GM13976 (cell line): ENCODE data around the gene LGI2.

ENCODE experiments used
- DNase-seq: peaks from one replicate; pipeline ENCODE4 v3.0.0; 2012; ENCODE audit warnings: low spot score
- CTCF ChIP-seq: IDR thresholded peaks from 2 replicates; pipeline ENCODE4 v1.5.1; 2012; ENCODE audit warnings: borderline replicate concordance, mild to moderate bottlenecking; ENCODE audit not compliant: insufficient read depth; ENCODE audit errors: extremely low read depth, missing control alignments, control extremely low read depth
- in situ Hi-C: fragments of 300-500 bp; cut with MboI; formaldehyde crosslinking; loops from one replicate; pipeline ENCODE4 v1.12.0; 2022; ENCODE audit warnings: low sequenced_read_pairs, mixed read lengths, inconsistent platforms; ENCODE audit not compliant: unreplicated experiment

The LGI2 gene

GRCh38 chr4:24991015-24991414, 39.7 kb downstream of the LGI2 start:
- no peak for TF ChIP-seq CTCF
- in situ Hi-C loops: loop anchor here (25.0 kb wide), 2 partner anchors 371 to 504 kb away; no protein-coding TSS in a partner anchor
- DNase-seq: no peak

- TF ChIP-seq CTCF: no peak
- DNase-seq: no peak
- in situ Hi-C loops: loop anchor here (10.0 to 25.0 kb wide), 3 partner anchors 155 to 502 kb away; no protein-coding TSS in a partner anchor
Measured at GRCh38 chr4:24989327-24989726, 41.4 kb downstream of the LGI2 start.

GRCh38 chr4:24988776-24989175, 42.0 kb downstream of the LGI2 start:
- in situ Hi-C loops: loop anchor here (10.0 to 25.0 kb wide), 3 partner anchors 156 to 501 kb away; no protein-coding TSS in a partner anchor
- peak; percentile 35 for DNase-seq
- TF ChIP-seq CTCF: peak; percentile 33

DNA sequence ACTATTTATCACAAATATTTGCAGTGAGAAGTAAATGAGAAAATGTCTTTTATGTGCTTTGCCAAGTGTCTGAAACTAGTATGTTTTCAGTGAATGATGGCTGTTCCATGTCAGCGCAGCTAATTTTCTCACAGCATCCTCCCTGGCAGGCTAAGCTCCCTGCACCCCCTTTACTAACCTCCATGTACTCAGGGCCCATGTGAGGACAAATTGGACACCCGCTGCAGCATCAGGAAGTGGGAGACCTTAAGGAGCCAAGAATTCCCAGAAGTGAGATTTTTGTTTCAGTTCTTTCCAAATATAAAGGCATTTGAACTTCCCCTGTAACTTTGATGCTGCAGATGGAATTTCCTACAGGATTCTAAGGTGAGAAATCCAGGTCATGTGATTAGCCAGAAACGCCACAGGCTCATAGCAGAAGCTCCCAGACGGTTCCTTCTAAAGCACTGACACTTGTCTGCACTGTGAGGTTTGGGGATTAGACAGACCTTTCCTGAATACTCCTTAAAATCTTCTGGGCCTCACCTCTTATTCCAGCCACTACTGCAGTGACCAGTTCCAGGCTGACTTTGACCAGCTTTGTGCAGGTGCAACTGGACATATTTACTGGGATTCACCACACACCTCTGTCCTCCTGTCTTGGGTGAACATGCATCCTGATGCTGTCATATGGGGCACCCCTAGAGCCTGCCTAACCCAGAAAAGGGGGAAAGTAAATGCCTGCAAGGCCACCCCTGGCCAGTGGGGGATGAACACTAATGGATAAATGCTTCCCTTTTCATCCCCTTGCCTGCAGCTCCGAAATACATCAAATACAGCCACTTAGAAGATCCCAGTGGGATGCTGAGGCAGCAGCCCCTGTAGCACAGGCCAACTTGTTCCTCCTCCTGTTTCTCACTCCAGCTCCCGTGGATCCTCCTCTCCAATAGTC, 45.9 kb downstream of the LGI2 start:
- no peak for DNase-seq
- no peak for TF ChIP-seq CTCF
- in situ Hi-C loops: loop anchor here (10.0 to 25.0 kb wide), 3 partner anchors 160 to 498 kb away; no protein-coding TSS in a partner anchor

DNA sequence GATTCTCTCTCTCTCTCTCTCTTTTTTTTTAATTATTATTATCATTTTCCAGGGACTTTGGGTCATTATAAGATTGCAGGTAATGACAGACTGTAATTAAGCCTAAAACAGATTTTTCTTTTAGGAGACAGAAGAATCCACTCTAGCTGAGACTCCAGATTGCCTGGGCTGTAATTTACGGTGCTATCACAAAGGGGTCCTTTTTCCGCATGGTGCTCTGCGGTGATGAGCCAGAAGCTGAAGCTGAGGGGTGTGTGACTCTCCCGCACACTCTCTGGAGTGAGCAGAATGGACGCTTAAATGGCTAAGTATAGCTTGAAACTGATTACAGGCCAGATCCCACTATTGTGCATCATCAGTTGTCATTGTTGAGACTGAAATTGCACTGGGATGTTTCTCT, 50.0 kb downstream of the LGI2 start:
- TF ChIP-seq CTCF: no peak
- DNase-seq: no peak
- in situ Hi-C loops: loop anchor here (10.0 to 25.0 kb wide), 3 partner anchors 164 to 493 kb away; no protein-coding TSS in a partner anchor

- peak; percentile 79 for TF ChIP-seq CTCF
- peak; percentile 59 for DNase-seq
- in situ Hi-C loops: loop anchor here (10.0 to 25.0 kb wide), 3 partner anchors 165 to 493 kb away; no protein-coding TSS in a partner anchor
Measured at GRCh38 chr4:24980064-24980690, 50.6 kb downstream of the LGI2 start.
